HepG2 (cell line): ENCODE measurements around the gene CASD1. TPM values are rescaled to one million over a fixed set of nuclear protein-coding genes. Genes with fewer than 3 reads are reported as not detected.
A peak's percentile ranks its signal among the peaks of the same experiment; 100 is the strongest.

Experiments used
- ATAC-seq: fragments of 200-7000 bp; cut with Tn5 transposase; 3 replicates; pipeline ENCODE4 v1.9.1; 2020; ENCODE audit warnings: mild to moderate bottlenecking, moderate library complexity
- BruUV-seq: library from RNA; stranded (reverse); fragments of 400-500 nt; replicated peaks from 2 replicates; lab custom pipeline; 2021; lab: Mats Ljungman, UMichigan
- CTCF ChIA-PET: fragments of 300-600 bp; formaldehyde crosslinking; extraction: SDS; loops from one replicate; lab custom pipeline; 2021; ENCODE audit warnings: low total read pairs, inconsistent platforms, low intra/inter-chr PET ratio; lab: Yijun Ruan, JAX
- POLR2A ChIA-PET: fragments of 350-600 bp; sonication (Branson Sonifier 250); formaldehyde crosslinking; loops from one replicate; lab custom pipeline; 2020; ENCODE audit warnings: antibody characterized with exemption, inconsistent platforms; lab: Yijun Ruan, JAX
- DNase-seq: peaks from one replicate; pipeline ENCODE4 v3.0.0-alpha.2; 2015; ENCODE audit warnings: low spot score
- FAIRE-seq: peaks from 3 replicates; lab custom pipeline; 2011; peaks lifted over from hg19 to GRCh38; lab: Jason Lieb, UNC
- H2AFZ ChIP-seq: one replicate; pipeline ENCODE4 v1.6.1; 2011; ENCODE audit warnings: low read length, inconsistent platforms
- H3K27ac ChIP-seq: fragments of 300-600 bp; 3 replicates; pipeline ENCODE4 v1.8.0; 2011; ENCODE audit warnings: mixed run types, mild to moderate bottlenecking, mixed read lengths, low read length, inconsistent platforms; ENCODE audit not compliant: insufficient read depth; ENCODE audit errors: extremely low read length
- H3K27me3 ChIP-seq, 2 experiments: fragments of 200-600 bp in 1 of 2; 2 replicates in 1 of 2; 3 replicates in 1 of 2; pipeline versions ENCODE4 v1.6.0 to v1.8.0; 2011; ENCODE audit warnings: low read length in 2 of 2, mild to moderate bottlenecking in 2 of 2, moderate library complexity in 2 of 2, inconsistent platforms in 1 of 2; ENCODE audit not compliant: insufficient read depth in 2 of 2, control insufficient read depth in 1 of 2
- H3K36me3 ChIP-seq, 2 experiments: fragments of 200-600 bp in 1 of 2; replicated peaks in 1 of 2; 2 replicates in 1 of 2; 3 replicates in 1 of 2; pipeline versions ENCODE4 v1.5.1 to v1.8.0; 2011; ENCODE audit warnings: low read length in 2 of 2, inconsistent platforms in 1 of 2; ENCODE audit not compliant: insufficient read depth in 2 of 2, control insufficient read depth in 1 of 2
- H3K4me1 ChIP-seq: 2 replicates; pipeline ENCODE4 v1.5.1; 2012; ENCODE audit warnings: low read length, inconsistent platforms; ENCODE audit not compliant: insufficient read depth
- H3K4me2 ChIP-seq: 2 replicates; pipeline ENCODE4 v1.6.0; 2011; ENCODE audit warnings: low read depth, low read length, inconsistent platforms
- H3K4me3 ChIP-seq, 3 experiments: fragments of 200-600 bp in 1 of 3; sonication (generic), shearing (Covaris generic) in 1 of 3; replicated peaks in 1 of 3; 2 replicates each; pipeline ENCODE4 v1.5.1; 2011 to 2016; ENCODE audit warnings: low read length in 3 of 3, inconsistent platforms in 2 of 3, low read depth in 2 of 3, mild to moderate bottlenecking in 2 of 3, control low read depth in 1 of 3, mixed read lengths in 1 of 3; ENCODE audit not compliant: insufficient read depth in 1 of 3
- H3K79me2 ChIP-seq: one replicate; pipeline ENCODE4 v1.6.1; 2011; ENCODE audit warnings: low read length, inconsistent platforms; ENCODE audit not compliant: insufficient read depth
- H3K9ac ChIP-seq: 2 replicates; pipeline ENCODE4 v1.6.0; 2011; ENCODE audit warnings: mild to moderate bottlenecking, low read depth, low read length, inconsistent platforms; ENCODE audit not compliant: insufficient read depth
- H3K9me3 ChIP-seq: 2 replicates; pipeline ENCODE4 v1.5.1; 2012; ENCODE audit warnings: mild to moderate bottlenecking, low read length
- H4K20me1 ChIP-seq: 2 replicates; pipeline ENCODE4 v1.6.0; 2011; ENCODE audit warnings: inconsistent platforms, mild to moderate bottlenecking, low read length, moderate library complexity; ENCODE audit not compliant: insufficient read depth
- NBN ChIP-seq: fragments of 450-650 bp; conservative IDR thresholded peaks from 2 replicates; pipeline ENCODE4 v1.6.1; 2017
- NFE2L1 ChIP-seq: sonication (generic); formaldehyde crosslinking; IDR thresholded peaks from 2 replicates; pipeline ENCODE4 v1.4.0; 2020; ENCODE audit warnings: missing genetic modification reagents, mild to moderate bottlenecking, borderline replicate concordance
- NR2C2 ChIP-seq: sonication (generic); formaldehyde crosslinking; IDR thresholded peaks from 2 replicates; pipeline ENCODE4 v1.4.0; 2020; ENCODE audit warnings: missing genetic modification reagents, mild to moderate bottlenecking, moderate library complexity, borderline replicate concordance
- RBM39 ChIP-seq: fragments of 200-400 bp; formaldehyde crosslinking; IDR thresholded peaks from one replicate; pipeline ENCODE4 v1.6.1; 2018; ENCODE audit warnings: antibody characterized with exemption, mild to moderate bottlenecking, low read depth, low read length; ENCODE audit not compliant: poor library complexity, severe bottlenecking
- ZNF605 ChIP-seq: sonication (generic); formaldehyde crosslinking; IDR thresholded peaks from 2 replicates; pipeline ENCODE4 v1.8.0; 2022; ENCODE audit warnings: mild to moderate bottlenecking, missing genetic modification reagents
- ZNF607 ChIP-seq: sonication (generic); formaldehyde crosslinking; IDR thresholded peaks from 2 replicates; pipeline ENCODE4 v1.5.1; 2020; ENCODE audit warnings: missing genetic modification reagents, mild to moderate bottlenecking, borderline replicate concordance
- ZNF773 ChIP-seq: sonication (generic); formaldehyde crosslinking; IDR thresholded peaks from 2 replicates; pipeline ENCODE4 v1.4.0; 2020; ENCODE audit warnings: missing genetic modification reagents, borderline replicate concordance
- WGBS: methylation state at CpG from one replicate; pipeline ENCODE4 v1.1.6; 2017; ENCODE audit warnings: low lambda C conversion rate; 5-methylcytosine and 5-hydroxymethylcytosine counted together
- in situ Hi-C: cut with HindIII; loops from 2 replicates; pipeline ENCODE4 v1.10.0; 2017; ENCODE audit warnings: low pct_unique_long_range_greater_than_20kb; ENCODE audit not compliant: extremely low pct_ligation_motif_present
- intact Hi-C: fragments of 100-400 bp; cut with micrococcal nuclease; formaldehyde crosslinking; loops from one replicate; pipeline ENCODE4 v1.10.0; 2022; ENCODE audit not compliant: unreplicated experiment
- polyA plus RNA-seq, 8 experiments: library from polyadenylated mRNA; depleted of rRNA in 3 of 8; stranded (reverse) in 7 of 8; unstranded in 1 of 8; fragments of >200 nt; fragmentation: Illumina TruSeq in 4 of 8; extraction: Trizol in 4 of 8; gene quantifications; 2 replicates each; pipeline versions ENCODE4 v1.2.1 to v1.2.3, GENCODE V29; 2011 to 2016; ENCODE audit warnings: low read depth in 4 of 8, missing spikeins in 1 of 8, mixed read lengths in 1 of 8; ENCODE audit not compliant: insufficient read depth in 1 of 8
- total RNA-seq, 5 experiments: library from RNA; depleted of rRNA; stranded (reverse); fragments of >200 nt; fragmentation: Illumina TruSeq; extraction: Trizol; gene quantifications; 2 replicates each; pipeline ENCODE4 v1.2.3, GENCODE V29; 2016; ENCODE audit warnings: low read depth in 1 of 5
- TF ChIP-seq, protein P1 (sequence below): sonication (generic); formaldehyde crosslinking; IDR thresholded peaks from one replicate; pipeline ENCODE4 v1.5.1; 2020; ENCODE audit warnings: mild to moderate bottlenecking, missing genetic modification reagents; ENCODE audit errors: not compliant biosample characterization
- TF ChIP-seq, protein P2 (sequence below): sonication (generic); formaldehyde crosslinking; IDR thresholded peaks from 2 replicates; pipeline ENCODE4 v1.5.0; 2020; ENCODE audit warnings: mild to moderate bottlenecking, missing genetic modification reagents, borderline replicate concordance

The CASD1 gene
- total and polyA plus RNA-seq, 2 of the 13 experiments (the other 11 are each of a cell fraction or from before 2014, with no cell fraction given): 22.9 to 32.6 TPM

DNA sequence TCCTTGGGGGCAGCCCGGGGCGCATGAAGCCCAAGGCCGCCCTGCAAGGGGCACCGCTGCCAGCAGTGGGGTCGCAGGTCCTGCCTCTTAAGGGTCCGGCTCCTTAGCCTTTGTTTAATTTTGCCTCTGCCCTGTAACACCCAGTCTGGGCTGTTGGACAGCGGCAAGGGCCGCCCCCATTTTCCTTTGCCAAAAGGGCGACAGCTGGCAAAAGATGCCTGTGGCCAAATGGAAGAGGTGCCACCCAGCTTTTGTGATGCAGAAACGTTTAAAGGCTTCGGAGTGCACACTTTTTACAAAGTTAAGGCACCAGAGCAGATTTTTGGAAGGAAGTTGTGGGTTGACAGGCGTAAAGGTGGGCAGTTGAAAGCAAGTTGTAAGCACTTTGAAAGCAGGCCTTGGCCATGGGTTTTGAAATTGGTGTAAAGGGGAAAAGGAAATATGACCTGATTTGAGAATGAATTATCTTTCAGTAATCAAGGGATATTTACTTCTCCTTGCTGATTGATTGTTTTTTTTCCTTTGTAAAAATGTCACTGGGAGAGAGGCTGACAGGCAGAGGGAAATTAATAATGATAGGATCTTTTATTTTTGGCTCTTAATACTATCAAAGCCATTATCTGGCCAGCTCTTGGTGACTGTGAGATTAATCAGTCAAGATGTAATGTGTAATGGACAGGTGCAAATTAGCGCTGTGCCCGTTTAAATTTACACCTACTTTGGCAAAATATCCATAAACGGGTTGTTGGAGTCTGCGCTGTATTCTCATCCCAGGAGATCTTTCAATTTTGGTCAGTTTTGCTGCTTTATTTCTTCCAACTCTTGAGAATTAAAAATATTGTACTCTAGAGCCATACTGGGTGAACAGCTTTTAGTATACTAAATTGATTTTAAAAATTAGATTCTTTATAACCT is 1.2 kb downstream of the CASD1 start:
- H3K36me3 ChIP-seq: no peaks in the 10 kb centered on the region
- in situ Hi-C loops (no loop called here), intact Hi-C loops (loop anchor here (1.0 to 5.0 kb wide), 2 partner anchors 59 to 146 kb away; no protein-coding TSS in a partner anchor)
- H3K4me3 ChIP-seq: peak overlapping the region; percentile 66 to 83 (median 83)
- ATAC-seq (peak; percentile 59), DNase-seq (peak; percentile 31), FAIRE-seq (no peak)
- H2AFZ ChIP-seq: no peak overlapping the region
- 19% methylated on average over 8 of the region's 16 CpGs for WGBS
- no peaks in the 10 kb centered on the region for H3K27me3 ChIP-seq
- ChIA-PET POLR2A (interaction anchor here (1.2 to 2.4 kb wide), 2 partner anchors 145 to 147 kb away, joined by 3 to 7 read pairs; partner anchors contain the start of gene SGCE), CTCF (no interaction called here)
- no peaks in the 10 kb centered on the region for H3K9me3 ChIP-seq
- H4K20me1 ChIP-seq: peaks cover 4% of the 10 kb centered on the region
- peak overlapping the region; percentile 96 for H3K27ac ChIP-seq
- peak overlapping the region; percentile 82 for H3K4me2 ChIP-seq
- BruUV-seq: TSS peak; percentile 63
- H3K79me2 ChIP-seq: peaks cover 56% of the 10 kb centered on the region
- H3K4me1 ChIP-seq: peaks cover 76% of the 10 kb centered on the region
- peak overlapping the region; percentile 96 for H3K9ac ChIP-seq
- TF ChIP-seq NBN (no peak), ZNF605 (CRISPR knock-in tag) (no peak), NFE2L1 (CRISPR knock-in tag) (no peak), RBM39 (peak; percentile 42), NR2C2 (CRISPR knock-in tag) (peak; percentile 5; the same call in 1 of the 2 replicates), ZNF773 (CRISPR knock-in tag) (peak; percentile 11; the same call in 1 of the 2 replicates), ZNF607 (0 out of 2 replicates have a peak, but pooled peaks have one; percentile 9)
- TF ChIP-seq, protein P1, sequence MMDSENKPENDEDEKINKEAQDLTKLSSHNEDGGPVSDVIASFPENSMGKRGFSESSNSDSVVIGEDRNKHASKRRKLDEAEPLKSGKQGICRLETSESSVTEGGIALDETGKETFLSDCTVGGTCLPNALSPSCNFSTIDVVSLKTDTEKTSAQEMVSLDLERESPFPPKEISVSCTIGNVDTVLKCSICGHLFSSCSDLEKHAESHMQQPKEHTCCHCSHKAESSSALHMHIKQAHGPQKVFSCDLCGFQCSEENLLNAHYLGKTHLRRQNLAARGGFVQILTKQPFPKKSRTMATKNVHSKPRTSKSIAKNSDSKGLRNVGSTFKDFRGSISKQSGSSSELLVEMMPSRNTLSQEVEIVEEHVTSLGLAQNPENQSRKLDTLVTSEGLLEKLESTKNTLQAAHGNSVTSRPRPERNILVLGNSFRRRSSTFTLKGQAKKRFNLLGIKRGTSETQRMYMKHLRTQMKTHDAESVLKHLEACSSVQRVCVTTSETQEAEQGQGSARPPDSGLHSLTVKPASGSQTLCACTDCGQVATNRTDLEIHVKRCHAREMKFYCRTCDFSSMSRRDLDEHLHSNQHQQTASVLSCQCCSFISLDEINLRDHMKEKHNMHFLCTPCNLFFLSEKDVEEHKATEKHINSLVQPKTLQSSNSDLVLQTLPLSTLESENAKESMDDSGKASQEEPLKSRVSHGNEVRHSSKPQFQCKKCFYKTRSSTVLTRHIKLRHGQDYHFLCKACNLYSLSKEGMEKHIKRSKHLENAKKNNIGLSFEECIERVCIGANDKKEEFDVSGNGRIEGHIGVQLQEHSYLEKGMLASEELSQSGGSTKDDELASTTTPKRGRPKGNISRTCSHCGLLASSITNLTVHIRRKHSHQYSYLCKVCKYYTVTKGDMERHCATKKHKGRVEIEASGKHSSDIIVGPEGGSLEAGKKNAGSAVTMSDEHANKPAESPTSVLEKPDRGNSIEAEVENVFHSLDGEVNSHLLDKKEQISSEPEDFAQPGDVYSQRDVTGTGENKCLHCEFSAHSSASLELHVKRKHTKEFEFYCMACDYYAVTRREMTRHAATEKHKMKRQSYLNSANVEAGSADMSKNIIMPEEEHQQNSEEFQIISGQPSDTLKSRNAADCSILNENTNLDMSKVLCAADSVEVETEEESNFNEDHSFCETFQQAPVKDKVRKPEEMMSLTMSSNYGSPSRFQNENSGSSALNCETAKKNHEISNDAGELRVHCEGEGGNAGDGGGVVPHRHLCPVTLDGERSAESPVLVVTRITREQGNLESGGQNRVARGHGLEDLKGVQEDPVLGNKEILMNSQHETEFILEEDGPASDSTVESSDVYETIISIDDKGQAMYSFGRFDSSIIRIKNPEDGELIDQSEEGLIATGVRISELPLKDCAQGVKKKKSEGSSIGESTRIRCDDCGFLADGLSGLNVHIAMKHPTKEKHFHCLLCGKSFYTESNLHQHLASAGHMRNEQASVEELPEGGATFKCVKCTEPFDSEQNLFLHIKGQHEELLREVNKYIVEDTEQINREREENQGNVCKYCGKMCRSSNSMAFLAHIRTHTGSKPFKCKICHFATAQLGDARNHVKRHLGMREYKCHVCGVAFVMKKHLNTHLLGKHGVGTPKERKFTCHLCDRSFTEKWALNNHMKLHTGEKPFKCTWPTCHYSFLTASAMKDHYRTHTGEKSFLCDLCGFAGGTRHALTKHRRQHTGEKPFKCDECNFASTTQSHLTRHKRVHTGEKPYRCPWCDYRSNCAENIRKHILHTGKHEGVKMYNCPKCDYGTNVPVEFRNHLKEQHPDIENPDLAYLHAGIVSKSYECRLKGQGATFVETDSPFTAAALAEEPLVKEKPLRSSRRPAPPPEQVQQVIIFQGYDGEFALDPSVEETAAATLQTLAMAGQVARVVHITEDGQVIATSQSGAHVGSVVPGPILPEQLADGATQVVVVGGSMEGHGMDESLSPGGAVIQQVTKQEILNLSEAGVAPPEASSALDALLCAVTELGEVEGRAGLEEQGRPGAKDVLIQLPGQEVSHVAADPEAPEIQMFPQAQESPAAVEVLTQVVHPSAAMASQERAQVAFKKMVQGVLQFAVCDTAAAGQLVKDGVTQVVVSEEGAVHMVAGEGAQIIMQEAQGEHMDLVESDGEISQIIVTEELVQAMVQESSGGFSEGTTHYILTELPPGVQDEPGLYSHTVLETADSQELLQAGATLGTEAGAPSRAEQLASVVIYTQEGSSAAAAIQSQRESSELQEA (CRISPR knock-in tag): no peak
- TF ChIP-seq, protein P2, sequence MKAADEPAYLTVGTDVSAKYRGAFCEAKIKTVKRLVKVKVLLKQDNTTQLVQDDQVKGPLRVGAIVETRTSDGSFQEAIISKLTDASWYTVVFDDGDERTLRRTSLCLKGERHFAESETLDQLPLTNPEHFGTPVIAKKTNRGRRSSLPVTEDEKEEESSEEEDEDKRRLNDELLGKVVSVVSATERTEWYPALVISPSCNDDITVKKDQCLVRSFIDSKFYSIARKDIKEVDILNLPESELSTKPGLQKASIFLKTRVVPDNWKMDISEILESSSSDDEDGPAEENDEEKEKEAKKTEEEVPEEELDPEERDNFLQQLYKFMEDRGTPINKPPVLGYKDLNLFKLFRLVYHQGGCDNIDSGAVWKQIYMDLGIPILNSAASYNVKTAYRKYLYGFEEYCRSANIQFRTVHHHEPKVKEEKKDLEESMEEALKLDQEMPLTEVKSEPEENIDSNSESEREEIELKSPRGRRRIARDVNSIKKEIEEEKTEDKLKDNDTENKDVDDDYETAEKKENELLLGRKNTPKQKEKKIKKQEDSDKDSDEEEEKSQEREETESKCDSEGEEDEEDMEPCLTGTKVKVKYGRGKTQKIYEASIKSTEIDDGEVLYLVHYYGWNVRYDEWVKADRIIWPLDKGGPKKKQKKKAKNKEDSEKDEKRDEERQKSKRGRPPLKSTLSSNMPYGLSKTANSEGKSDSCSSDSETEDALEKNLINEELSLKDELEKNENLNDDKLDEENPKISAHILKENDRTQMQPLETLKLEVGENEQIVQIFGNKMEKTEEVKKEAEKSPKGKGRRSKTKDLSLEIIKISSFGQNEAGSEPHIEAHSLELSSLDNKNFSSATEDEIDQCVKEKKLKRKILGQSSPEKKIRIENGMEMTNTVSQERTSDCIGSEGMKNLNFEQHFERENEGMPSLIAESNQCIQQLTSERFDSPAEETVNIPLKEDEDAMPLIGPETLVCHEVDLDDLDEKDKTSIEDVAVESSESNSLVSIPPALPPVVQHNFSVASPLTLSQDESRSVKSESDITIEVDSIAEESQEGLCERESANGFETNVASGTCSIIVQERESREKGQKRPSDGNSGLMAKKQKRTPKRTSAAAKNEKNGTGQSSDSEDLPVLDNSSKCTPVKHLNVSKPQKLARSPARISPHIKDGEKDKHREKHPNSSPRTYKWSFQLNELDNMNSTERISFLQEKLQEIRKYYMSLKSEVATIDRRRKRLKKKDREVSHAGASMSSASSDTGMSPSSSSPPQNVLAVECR (CRISPR knock-in tag): 0 out of 2 replicates have a peak, but pooled peaks have one; percentile 55
